Measurements from ENCODE around the gene WDR93.
A peak's percentile ranks its signal among the peaks of the same experiment; 100 is the strongest.

WDR93 gene

GRCh38 chr15:89654301-89654761 lies 36.3 kb upstream of the WDR93 start:
- TF ChIP-seq REST (IDR thresholded peaks at IDR 0.05; ENCODE audit: low read depth), result no peak
- TF ChIP-seq CREB1 (IDR thresholded peaks at IDR 0.05; ENCODE audit: low read depth), result no peak
- TF ChIP-seq FOXM1 (IDR thresholded peaks at IDR 0.05; ENCODE audit: borderline replicate concordance, low read depth), result no peak
- no peak for TF ChIP-seq TCF12 (IDR thresholded peaks at IDR 0.05; ENCODE audit: low read depth)
- no peak for TF ChIP-seq EGR1 (IDR thresholded peaks at IDR 0.05)
- TF ChIP-seq USF1 (IDR thresholded peaks at IDR 0.05), result no peak
- TF ChIP-seq CEBPB (IDR thresholded peaks at IDR 0.05), result no peak

GRCh38 chr15:89654847-89655805 lies 35.5 kb upstream of the WDR93 start, which contains the start of gene KIF7:
TSS of gene KIF7 (minus strand) at chr15:89655467. CDS start at chr15:89652930, 2,537 bp downstream.
- TF ChIP-seq ZBTB7A (IDR thresholded peaks at IDR 0.05; ENCODE audit: low read depth) (peak; percentile 50; the same call in 1 of the 2 replicates), USF1 (IDR thresholded peaks at IDR 0.05) (no peak), MAX (IDR thresholded peaks at IDR 0.05) (peak; percentile 59; the same call in 1 of the 2 replicates), CREB1 (IDR thresholded peaks at IDR 0.05; ENCODE audit: low read depth) (peak; percentile 52; the same call in 1 of the 2 replicates)

GRCh38 chr15:89656116-89656815 lies 34.3 kb upstream of the WDR93 start:
- TF ChIP-seq ZBTB7A (IDR thresholded peaks at IDR 0.05; ENCODE audit: low read depth) (no peak), EP300 (IDR thresholded peaks at IDR 0.05; ENCODE audit: borderline replicate concordance) (no peak), YY1 (IDR thresholded peaks at IDR 0.05; ENCODE audit: low read depth) (no peak), USF1 (IDR thresholded peaks at IDR 0.05) (no peak), CREB1 (IDR thresholded peaks at IDR 0.05; ENCODE audit: low read depth) (no peak), TAF1 (IDR thresholded peaks at IDR 0.05; ENCODE audit: low read depth) (no peak), MAX (IDR thresholded peaks at IDR 0.05) (no peak)

- no peak for TF ChIP-seq ZBTB7A (IDR thresholded peaks at IDR 0.05; ENCODE audit: low read depth)
- no peak for TF ChIP-seq CEBPB (IDR thresholded peaks at IDR 0.05)
- no peak for TF ChIP-seq YY1 (IDR thresholded peaks at IDR 0.05; ENCODE audit: low read depth)
These were observed 32.9 kb upstream of the WDR93 start for GRCh38 chr15:89657686-89658200.

- TF ChIP-seq FOXM1 (IDR thresholded peaks at IDR 0.05; ENCODE audit: borderline replicate concordance, low read depth), result no peak
- TF ChIP-seq TAF1 (IDR thresholded peaks at IDR 0.05; ENCODE audit: low read depth), result no peak
- TF ChIP-seq RAD21 (IDR thresholded peaks at IDR 0.05; ENCODE audit: low read depth), result no peak
- no peak for TF ChIP-seq EGR1 (IDR thresholded peaks at IDR 0.05)
- no peak for TF ChIP-seq NFIC (IDR thresholded peaks at IDR 0.05)
- TF ChIP-seq USF1 (IDR thresholded peaks at IDR 0.05), result no peak
- TF ChIP-seq CREB1 (IDR thresholded peaks at IDR 0.05; ENCODE audit: low read depth), result no peak
- no peak for TF ChIP-seq REST (IDR thresholded peaks at IDR 0.05; ENCODE audit: low read depth)
- TF ChIP-seq MAX (IDR thresholded peaks at IDR 0.05), result no peak
- TF ChIP-seq EP300 (IDR thresholded peaks at IDR 0.05; ENCODE audit: borderline replicate concordance), result no peak
- no peak for TF ChIP-seq YY1 (IDR thresholded peaks at IDR 0.05; ENCODE audit: low read depth)
- TF ChIP-seq CEBPB (IDR thresholded peaks at IDR 0.05), result no peak
- no peak for TF ChIP-seq TEAD4 (IDR thresholded peaks at IDR 0.05)
- no peak for TF ChIP-seq TCF12 (IDR thresholded peaks at IDR 0.05; ENCODE audit: low read depth)
- TF ChIP-seq ZBTB7A (IDR thresholded peaks at IDR 0.05; ENCODE audit: low read depth), result no peak
These were observed 31.3 kb upstream of the WDR93 start for GRCh38 chr15:89659295-89659694.
